H1 (cell line): Measurements from ENCODE around the gene TRIM29. TPM values are rescaled to one million over a fixed set of nuclear protein-coding genes. Genes with fewer than 3 reads are reported as not detected.

ENCODE experiments used
- BACH1 ChIP-seq: IDR thresholded peaks from 2 replicates; pipeline ENCODE4 v1.6.1; 2012; ENCODE audit warnings: low read length, improper control_type of control experiment
- BRCA1 ChIP-seq: IDR thresholded peaks from 2 replicates; pipeline ENCODE4 v1.6.1; 2012; ENCODE audit warnings: low read depth, low read length, improper control_type of control experiment
- CHD1 ChIP-seq: IDR thresholded peaks from 2 replicates; pipeline ENCODE4 v1.6.1; 2012; ENCODE audit warnings: low read depth, low read length, improper control_type of control experiment
- NANOG ChIP-seq: IDR thresholded peaks from 2 replicates; pipeline ENCODE4 v1.6.1; 2011; ENCODE audit warnings: low read length, low read depth, mild to moderate bottlenecking, inconsistent platforms; ENCODE audit not compliant: insufficient read depth, poor library complexity, severe bottlenecking
- RFX5 ChIP-seq: IDR thresholded peaks from 2 replicates; pipeline ENCODE4 v1.6.1; 2011; ENCODE audit warnings: low read depth, low read length, improper control_type of control experiment, borderline replicate concordance
- SRF ChIP-seq: IDR thresholded peaks from 2 replicates; pipeline ENCODE4 v1.6.1; 2011; ENCODE audit warnings: mild to moderate bottlenecking, low read depth, low read length, moderate library complexity
- SUZ12 ChIP-seq: fragments of 200-600 bp; sonication (generic); IDR thresholded peaks from 2 replicates; pipeline ENCODE4 v1.6.1; 2012; ENCODE audit warnings: mild to moderate bottlenecking, inconsistent platforms, low read length, moderate library complexity, mixed read lengths
- polyA plus RNA-seq, 7 experiments: library from polyadenylated mRNA; depleted of rRNA in 3 of 7; stranded (reverse) in 5 of 7; unstranded in 2 of 7; fragments of >200 nt in 5 of 7; fragments of 200-250 nt in 2 of 7; gene quantifications; 1 replicate in 5 of 7; 2 replicates in 1 of 7; 4 replicates in 1 of 7; pipeline versions ENCODE4 v1.2.1 to v1.2.3, GENCODE V29; 2011 to 2013; ENCODE audit warnings: missing spikeins in 2 of 7, mixed read lengths in 2 of 7
- total RNA-seq: library from RNA; stranded (reverse); fragmentation: NEBNext Ultra II Directional; extraction: Animal tissue kit (Norgen Biotek cat#: 25700); gene quantifications from 2 replicates; pipeline ENCODE4 v1.2.1, GENCODE V29; 2021
- TF ChIP-seq, protein P1 (sequence below): IDR thresholded peaks from 2 replicates; pipeline ENCODE4 v1.6.1; 2011; ENCODE audit warnings: low read depth, mild to moderate bottlenecking, low read length; ENCODE audit not compliant: insufficient read depth

TRIM29 gene
- total and polyA plus RNA-seq, 2 of the 8 experiments (the other 6 are each of a cell fraction or from before 2014, with no cell fraction given): 0.17 to 0.43 TPM

DNA sequence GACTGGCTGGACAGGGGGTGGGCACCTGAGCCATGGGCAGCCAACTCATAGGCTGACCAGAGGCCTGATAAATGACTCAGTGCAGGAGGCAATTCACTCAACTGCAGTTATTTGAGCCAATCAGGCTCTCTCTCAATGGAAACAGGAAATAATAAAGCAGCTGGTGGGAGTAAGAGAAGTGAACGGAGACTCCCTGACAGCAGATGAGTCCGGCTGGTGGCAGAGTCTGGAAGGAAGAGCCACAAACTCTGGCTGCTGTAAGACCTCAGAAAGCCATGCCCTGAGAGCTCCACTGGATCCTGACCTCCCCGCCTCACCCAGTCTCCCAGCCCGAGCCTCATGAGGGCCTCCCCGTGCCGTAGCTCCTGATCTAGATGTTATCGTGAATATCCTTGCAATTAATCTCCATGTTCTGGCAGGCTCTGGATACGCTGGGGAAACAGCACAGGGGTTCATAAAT is 69.8 kb downstream of the TRIM29 start (continued):
- TF ChIP-seq CHD1 (no peak), BACH1 (no peak), NANOG (no peak), RFX5 (no peak), SUZ12 (no peak), SRF (no peak), BRCA1 (no peak)
- TF ChIP-seq, protein P1, sequence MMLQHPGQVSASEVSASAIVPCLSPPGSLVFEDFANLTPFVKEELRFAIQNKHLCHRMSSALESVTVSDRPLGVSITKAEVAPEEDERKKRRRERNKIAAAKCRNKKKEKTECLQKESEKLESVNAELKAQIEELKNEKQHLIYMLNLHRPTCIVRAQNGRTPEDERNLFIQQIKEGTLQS: no peak
